Osteoblast (primary cell): ENCODE results near the gene IL37. TPM values are rescaled to one million over a fixed set of nuclear protein-coding genes. Genes with fewer than 3 reads are reported as not detected.
"Not testable (repeated sequence)": the region's sequence is repeated elsewhere in the genome, so short reads cannot be mapped to it uniquely, and the experiment has no call there.

Experiments
- DNase-seq: peaks from one replicate; pipeline ENCODE4 v3.0.0; 2011; ENCODE audit warnings: low spot score, mixed read lengths; ENCODE audit not compliant: insufficient read length; ENCODE audit errors: missing footprints
- H2AFZ ChIP-seq: 2 replicates; pipeline ENCODE4 v1.6.0; 2011; ENCODE audit warnings: mild to moderate bottlenecking, low read length
- H3K27ac ChIP-seq: 2 replicates; pipeline ENCODE4 v1.5.1; 2011; ENCODE audit warnings: mild to moderate bottlenecking, low read depth, low read length, moderate library complexity
- H3K27me3 ChIP-seq: 2 replicates; pipeline ENCODE4 v1.6.0; 2012; ENCODE audit warnings: mild to moderate bottlenecking, control low read depth, inconsistent platforms, low read length, moderate library complexity; ENCODE audit not compliant: insufficient read depth
- H3K36me3 ChIP-seq: 2 replicates; pipeline ENCODE4 v1.5.1; 2011; ENCODE audit warnings: mild to moderate bottlenecking, low read length, control low read depth, moderate library complexity; ENCODE audit not compliant: insufficient read depth
- H3K4me1 ChIP-seq: 2 replicates; pipeline ENCODE4 v1.5.1; 2011; ENCODE audit warnings: mild to moderate bottlenecking, low read length, control low read depth, moderate library complexity; ENCODE audit not compliant: insufficient read depth
- H3K4me2 ChIP-seq: 2 replicates; pipeline ENCODE4 v1.6.0; 2011; ENCODE audit warnings: mild to moderate bottlenecking, low read length; ENCODE audit not compliant: insufficient read depth
- H3K4me3 ChIP-seq: fragments of 200-600 bp; sonication (generic); 3 replicates; pipeline ENCODE4 v1.5.1; 2012; ENCODE audit warnings: mild to moderate bottlenecking, low read length, inconsistent platforms; ENCODE audit not compliant: insufficient read depth
- H3K79me2 ChIP-seq: 2 replicates; pipeline ENCODE4 v1.6.0; 2012; ENCODE audit warnings: mild to moderate bottlenecking, low read length, control low read depth, inconsistent platforms; ENCODE audit not compliant: insufficient read depth
- H3K9me3 ChIP-seq: 2 replicates; pipeline ENCODE4 v1.5.1; 2011; ENCODE audit warnings: low read depth, low read length, control low read depth
- H4K20me1 ChIP-seq: 2 replicates; pipeline ENCODE4 v1.6.0; 2012; ENCODE audit warnings: mild to moderate bottlenecking, low read length, control low read depth; ENCODE audit not compliant: insufficient read depth
- CTCF ChIP-seq: IDR thresholded peaks from 2 replicates; pipeline ENCODE4 v1.5.1; 2011; ENCODE audit warnings: mild to moderate bottlenecking, low read depth, low read length, moderate library complexity; ENCODE audit errors: extremely low read depth
- total RNA-seq: library from RNA; depleted of rRNA; stranded (reverse); fragments of >200 nt; gene quantifications from 2 replicates; pipeline ENCODE4 v1.2.3, GENCODE V29; 2012

IL37 gene
- total RNA-seq, 1 donor, result not detected

- no peaks in the 10 kb centered on the region for H3K4me1 ChIP-seq
- H3K27me3 ChIP-seq, result peaks cover 6% of the 10 kb centered on the region
- no peaks in the 10 kb centered on the region for H3K36me3 ChIP-seq
- H3K4me2 ChIP-seq, result no peak overlapping the region
- no peaks in the 10 kb centered on the region for H3K9me3 ChIP-seq
- DNase-seq, result no peak
- H3K27ac ChIP-seq, result no peak overlapping the region
- H4K20me1 ChIP-seq, result no peaks in the 10 kb centered on the region
- no peak overlapping the region for H3K4me3 ChIP-seq
- H3K79me2 ChIP-seq, result no peaks in the 10 kb centered on the region
- TF ChIP-seq CTCF, result no peak
- no peak overlapping the region for H2AFZ ChIP-seq
These were observed 6.1 kb upstream of the IL37 start for GRCh38 chr2:112904883-112905282.

- Histone ChIP-seq H3K9me3 (no peaks in the 10 kb centered on the region), H3K36me3 (no peaks in the 10 kb centered on the region), H3K4me2 (no peak overlapping the region), H4K20me1 (no peaks in the 10 kb centered on the region), H3K4me1 (no peaks in the 10 kb centered on the region), H3K4me3 (no peak overlapping the region), H3K27ac (no peak overlapping the region), H3K27me3 (peaks cover 14% of the 10 kb centered on the region), H3K79me2 (no peaks in the 10 kb centered on the region), H2AFZ (no peak overlapping the region)
- no peak for TF ChIP-seq CTCF
- DNase-seq, result no peak
These were observed 4.7 kb upstream of the IL37 start for GRCh38 chr2:112906276-112906675.

- Histone ChIP-seq H3K79me2 (no peaks in the 10 kb centered on the region), H4K20me1 (no peaks in the 10 kb centered on the region), H3K4me3 (no peak overlapping the region), H3K4me1 (no peaks in the 10 kb centered on the region), H3K27me3 (peaks cover 21% of the 10 kb centered on the region), H3K36me3 (no peaks in the 10 kb centered on the region), H3K4me2 (no peak overlapping the region), H3K27ac (no peak overlapping the region), H2AFZ (no peak overlapping the region), H3K9me3 (no peaks in the 10 kb centered on the region)
- DNase-seq, result no peak
- no peak for TF ChIP-seq CTCF
These were observed 3.7 kb upstream of the IL37 start for GRCh38 chr2:112907001-112907949.

- not testable (repeated sequence) for H4K20me1 ChIP-seq, DNase-seq, H3K27ac ChIP-seq, H3K4me2 ChIP-seq, H3K36me3 ChIP-seq, H3K79me2 ChIP-seq, H3K4me3 ChIP-seq, H3K9me3 ChIP-seq, H3K4me1 ChIP-seq, H2AFZ ChIP-seq
- H3K27me3 ChIP-seq, result peaks cover 23% of the 10 kb centered on the region
These were observed 2.4 kb upstream of the IL37 start for GRCh38 chr2:112908559-112908958.
